Ishikawa (cell line): ENCODE results near the gene CFAP54.

Source experiments
- CEBPB ChIP-seq: IDR thresholded peaks from 2 replicates; pipeline ENCODE4 v1.6.1; 2012
- CREB1 ChIP-seq: IDR thresholded peaks from 2 replicates; pipeline ENCODE4 v1.6.1; 2012; ENCODE audit warnings: low read depth
- EP300 ChIP-seq: IDR thresholded peaks from 2 replicates; pipeline ENCODE4 v1.6.1; 2012; ENCODE audit warnings: borderline replicate concordance
- TAF1 ChIP-seq: IDR thresholded peaks from 2 replicates; pipeline ENCODE4 v1.6.1; 2012; ENCODE audit warnings: low read depth, mild to moderate bottlenecking
- TEAD4 ChIP-seq: IDR thresholded peaks from 2 replicates; pipeline ENCODE4 v1.6.1; 2012
- TF ChIP-seq, protein P1 (sequence below): IDR thresholded peaks from 2 replicates; pipeline ENCODE4 v1.6.1; 2012
- TF ChIP-seq, protein P2 (sequence below): IDR thresholded peaks from 2 replicates; pipeline ENCODE4 v1.6.1; 2012; ENCODE audit warnings: low read depth, mild to moderate bottlenecking

DNA sequence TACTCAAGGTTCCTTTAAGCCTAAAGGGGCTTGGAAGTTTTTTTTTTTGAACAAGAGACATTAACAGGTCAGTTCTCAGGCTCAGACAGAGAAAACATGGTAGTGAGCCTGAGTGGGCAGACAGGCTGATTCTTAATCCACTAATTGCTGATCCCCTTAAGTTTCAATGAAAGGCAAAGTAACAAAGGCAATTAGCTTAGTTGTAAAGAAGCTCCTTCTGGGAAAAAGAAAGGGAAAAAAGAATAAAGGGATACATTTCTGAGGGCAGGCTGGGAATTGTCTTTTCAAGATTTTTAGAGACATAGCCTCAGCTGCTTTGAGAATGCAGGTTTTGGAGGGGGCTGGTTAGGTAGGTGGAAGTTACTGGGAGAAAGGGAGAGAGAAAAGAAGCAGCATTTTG lies 133.8 kb downstream of the CFAP54 start:
- no peak for TF ChIP-seq CEBPB
- TF ChIP-seq TEAD4, result no peak
- TF ChIP-seq, protein P1, sequence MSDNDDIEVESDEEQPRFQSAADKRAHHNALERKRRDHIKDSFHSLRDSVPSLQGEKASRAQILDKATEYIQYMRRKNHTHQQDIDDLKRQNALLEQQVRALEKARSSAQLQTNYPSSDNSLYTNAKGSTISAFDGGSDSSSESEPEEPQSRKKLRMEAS, result no peak
- TF ChIP-seq EP300, result no peak
- TF ChIP-seq TAF1, result no peak
- TF ChIP-seq, protein P2, sequence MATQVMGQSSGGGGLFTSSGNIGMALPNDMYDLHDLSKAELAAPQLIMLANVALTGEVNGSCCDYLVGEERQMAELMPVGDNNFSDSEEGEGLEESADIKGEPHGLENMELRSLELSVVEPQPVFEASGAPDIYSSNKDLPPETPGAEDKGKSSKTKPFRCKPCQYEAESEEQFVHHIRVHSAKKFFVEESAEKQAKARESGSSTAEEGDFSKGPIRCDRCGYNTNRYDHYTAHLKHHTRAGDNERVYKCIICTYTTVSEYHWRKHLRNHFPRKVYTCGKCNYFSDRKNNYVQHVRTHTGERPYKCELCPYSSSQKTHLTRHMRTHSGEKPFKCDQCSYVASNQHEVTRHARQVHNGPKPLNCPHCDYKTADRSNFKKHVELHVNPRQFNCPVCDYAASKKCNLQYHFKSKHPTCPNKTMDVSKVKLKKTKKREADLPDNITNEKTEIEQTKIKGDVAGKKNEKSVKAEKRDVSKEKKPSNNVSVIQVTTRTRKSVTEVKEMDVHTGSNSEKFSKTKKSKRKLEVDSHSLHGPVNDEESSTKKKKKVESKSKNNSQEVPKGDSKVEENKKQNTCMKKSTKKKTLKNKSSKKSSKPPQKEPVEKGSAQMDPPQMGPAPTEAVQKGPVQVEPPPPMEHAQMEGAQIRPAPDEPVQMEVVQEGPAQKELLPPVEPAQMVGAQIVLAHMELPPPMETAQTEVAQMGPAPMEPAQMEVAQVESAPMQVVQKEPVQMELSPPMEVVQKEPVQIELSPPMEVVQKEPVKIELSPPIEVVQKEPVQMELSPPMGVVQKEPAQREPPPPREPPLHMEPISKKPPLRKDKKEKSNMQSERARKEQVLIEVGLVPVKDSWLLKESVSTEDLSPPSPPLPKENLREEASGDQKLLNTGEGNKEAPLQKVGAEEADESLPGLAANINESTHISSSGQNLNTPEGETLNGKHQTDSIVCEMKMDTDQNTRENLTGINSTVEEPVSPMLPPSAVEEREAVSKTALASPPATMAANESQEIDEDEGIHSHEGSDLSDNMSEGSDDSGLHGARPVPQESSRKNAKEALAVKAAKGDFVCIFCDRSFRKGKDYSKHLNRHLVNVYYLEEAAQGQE, result no peak
- no peak for TF ChIP-seq CREB1
